Measurements from ENCODE around the gene SELPLG.
A peak's percentile ranks its signal among the peaks of the same experiment; 100 is the strongest.
"Not testable (repeated sequence)": the region's sequence is repeated elsewhere in the genome, so short reads cannot be mapped to it uniquely, and the experiment has no call there.

Gene SELPLG

GRCh38 chr12:108633081-108633533 is 587 bp downstream of the SELPLG start:
- Histone ChIP-seq H3K9me3 (ENCODE audit: insufficient read depth, low read length, severe bottlenecking) (no peaks in the 10 kb centered on the region), H3K79me2 (ENCODE audit: insufficient read depth, low read length) (peaks cover 62% of the 10 kb centered on the region), H3K27me3 (ENCODE audit: insufficient read depth, low read length, poor library complexity) (no peaks in the 10 kb centered on the region), H3K27ac (ENCODE audit: low read length) (peak overlapping the region; percentile 95), H3K4me2 (ENCODE audit: insufficient read depth, low read length) (peak overlapping the region; percentile 78), H4K20me1 (ENCODE audit: insufficient read depth, low read length) (no peaks in the 10 kb centered on the region), H3K4me3 (ENCODE audit: low read depth in 1 of 2, low read length in 2 of 2) (peak overlapping the region; percentile 18 to 59), H3K36me3 (ENCODE audit: insufficient read depth, low read length) (peaks cover 4% of the 10 kb centered on the region; the same call in 1 of the 2 replicates), H2AFZ (ENCODE audit: low read depth, low read length) (0 out of 2 replicates have a peak overlapping the region, but pooled peaks have one; percentile 32), H3K9ac (ENCODE audit: low read depth, low read length) (peak overlapping the region; percentile 86), H3K4me1 (ENCODE audit: insufficient read depth, low read length) (peaks cover 100% of the 10 kb centered on the region)
- DNase-seq: no peak
- TF ChIP-seq EZH2 (IDR thresholded peaks at IDR 0.05; ENCODE audit: borderline replicate concordance, low read depth, low read length, severe bottlenecking): no peak
- TF ChIP-seq CTCF (IDR thresholded peaks at IDR 0.05; ENCODE audit: borderline replicate concordance, extremely low read depth, low read length, poor library complexity, severe bottlenecking): no peak
- no peak for ATAC-seq (ENCODE audit: insufficient read depth, low read depth)

- Histone ChIP-seq H3K79me2 (ENCODE audit: insufficient read depth, low read length) (peaks cover 78% of the 10 kb centered on the region), H3K36me3 (ENCODE audit: insufficient read depth, low read length) (peaks cover 13% of the 10 kb centered on the region; the same call in 1 of the 2 replicates), H3K4me1 (ENCODE audit: insufficient read depth, low read length) (peaks cover 94% of the 10 kb centered on the region), H3K4me3 (ENCODE audit: low read depth in 1 of 2, low read length in 2 of 2) (peak overlapping the region in 1 of 2 experiments; percentile 59; a peak in 2 of 4 replicates), H3K27ac (ENCODE audit: low read length) (peak overlapping the region; percentile 95), H3K9ac (ENCODE audit: low read depth, low read length) (peak overlapping the region; percentile 86), H3K4me2 (ENCODE audit: insufficient read depth, low read length) (peak overlapping the region; percentile 78)
- not testable (repeated sequence) for DNase-seq; H4K20me1 ChIP-seq (ENCODE audit: insufficient read depth, low read length); H3K9me3 ChIP-seq (ENCODE audit: insufficient read depth, low read length, severe bottlenecking); H3K27me3 ChIP-seq (ENCODE audit: insufficient read depth, low read length, poor library complexity); H2AFZ ChIP-seq (ENCODE audit: low read depth, low read length); ATAC-seq (ENCODE audit: insufficient read depth, low read depth)
Measured at GRCh38 chr12:108631261-108631660, 2.4 kb downstream of the SELPLG start.

GRCh38 chr12:108630481-108631207 is 3.0 kb downstream of the SELPLG start:
- Histone ChIP-seq H3K9ac (ENCODE audit: low read depth, low read length) (peak overlapping the region; percentile 86), H3K27ac (ENCODE audit: low read length) (peak overlapping the region; percentile 95), H3K79me2 (ENCODE audit: insufficient read depth, low read length) (peaks cover 82% of the 10 kb centered on the region), H3K4me1 (ENCODE audit: insufficient read depth, low read length) (peaks cover 88% of the 10 kb centered on the region), H2AFZ (ENCODE audit: low read depth, low read length) (no peak overlapping the region), H3K4me3 (ENCODE audit: low read depth in 1 of 2, low read length in 2 of 2) (peak overlapping the region in 1 of 2 experiments; percentile 62; a peak in 2 of 4 replicates), H3K4me2 (ENCODE audit: insufficient read depth, low read length) (peak overlapping the region; percentile 78), H3K9me3 (ENCODE audit: insufficient read depth, low read length, severe bottlenecking) (no peaks in the 10 kb centered on the region), H4K20me1 (ENCODE audit: insufficient read depth, low read length) (no peaks in the 10 kb centered on the region), H3K27me3 (ENCODE audit: insufficient read depth, low read length, poor library complexity) (no peaks in the 10 kb centered on the region), H3K36me3 (ENCODE audit: insufficient read depth, low read length) (peaks cover 13% of the 10 kb centered on the region; the same call in 1 of the 2 replicates)
- TF ChIP-seq CTCF (IDR thresholded peaks at IDR 0.05; ENCODE audit: borderline replicate concordance, extremely low read depth, low read length, poor library complexity, severe bottlenecking) (no peak), EZH2 (IDR thresholded peaks at IDR 0.05; ENCODE audit: borderline replicate concordance, low read depth, low read length, severe bottlenecking) (no peak)
- DNase-seq (peak; percentile 73), ATAC-seq (ENCODE audit: insufficient read depth, low read depth) (no peak)

- Histone ChIP-seq H3K36me3 (ENCODE audit: insufficient read depth, low read length) (peaks cover 16% of the 10 kb centered on the region; the same call in 1 of the 2 replicates), H3K4me1 (ENCODE audit: insufficient read depth, low read length) (peaks cover 81% of the 10 kb centered on the region), H3K79me2 (ENCODE audit: insufficient read depth, low read length) (peaks cover 89% of the 10 kb centered on the region), H3K4me2 (ENCODE audit: insufficient read depth, low read length) (peak overlapping the region; percentile 78), H3K9me3 (ENCODE audit: insufficient read depth, low read length, severe bottlenecking) (no peaks in the 10 kb centered on the region), H3K4me3 (ENCODE audit: low read depth in 1 of 2, low read length in 2 of 2) (peak overlapping the region in 1 of 2 experiments; percentile 62; a peak in 3 of 4 replicates), H3K27ac (ENCODE audit: low read length) (peak overlapping the region; percentile 95), H4K20me1 (ENCODE audit: insufficient read depth, low read length) (no peaks in the 10 kb centered on the region), H2AFZ (ENCODE audit: low read depth, low read length) (no peak overlapping the region), H3K27me3 (ENCODE audit: insufficient read depth, low read length, poor library complexity) (no peaks in the 10 kb centered on the region), H3K9ac (ENCODE audit: low read depth, low read length) (peak overlapping the region; percentile 86)
- ATAC-seq (ENCODE audit: insufficient read depth, low read depth) (no peak), DNase-seq (peak; percentile 64)
- TF ChIP-seq EZH2 (IDR thresholded peaks at IDR 0.05; ENCODE audit: borderline replicate concordance, low read depth, low read length, severe bottlenecking) (no peak), CTCF (IDR thresholded peaks at IDR 0.05; ENCODE audit: borderline replicate concordance, extremely low read depth, low read length, poor library complexity, severe bottlenecking) (peak; percentile 4)
Measured at GRCh38 chr12:108629824-108630476, 3.7 kb downstream of the SELPLG start.
